ENCODE results near the gene OMG. TPM values are rescaled to one million over a fixed set of nuclear protein-coding genes. Genes with fewer than 3 reads are reported as not detected.
"Not testable (repeated sequence)": the region's sequence is repeated elsewhere in the genome, so short reads cannot be mapped to it uniquely, and the experiment has no call there.

Gene OMG, protein sequence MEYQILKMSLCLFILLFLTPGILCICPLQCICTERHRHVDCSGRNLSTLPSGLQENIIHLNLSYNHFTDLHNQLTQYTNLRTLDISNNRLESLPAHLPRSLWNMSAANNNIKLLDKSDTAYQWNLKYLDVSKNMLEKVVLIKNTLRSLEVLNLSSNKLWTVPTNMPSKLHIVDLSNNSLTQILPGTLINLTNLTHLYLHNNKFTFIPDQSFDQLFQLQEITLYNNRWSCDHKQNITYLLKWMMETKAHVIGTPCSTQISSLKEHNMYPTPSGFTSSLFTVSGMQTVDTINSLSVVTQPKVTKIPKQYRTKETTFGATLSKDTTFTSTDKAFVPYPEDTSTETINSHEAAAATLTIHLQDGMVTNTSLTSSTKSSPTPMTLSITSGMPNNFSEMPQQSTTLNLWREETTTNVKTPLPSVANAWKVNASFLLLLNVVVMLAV
- total RNA-seq (ENCODE audit: unreplicated experiment), result not detected
- long read RNA-seq, result 0 reads

DNA sequence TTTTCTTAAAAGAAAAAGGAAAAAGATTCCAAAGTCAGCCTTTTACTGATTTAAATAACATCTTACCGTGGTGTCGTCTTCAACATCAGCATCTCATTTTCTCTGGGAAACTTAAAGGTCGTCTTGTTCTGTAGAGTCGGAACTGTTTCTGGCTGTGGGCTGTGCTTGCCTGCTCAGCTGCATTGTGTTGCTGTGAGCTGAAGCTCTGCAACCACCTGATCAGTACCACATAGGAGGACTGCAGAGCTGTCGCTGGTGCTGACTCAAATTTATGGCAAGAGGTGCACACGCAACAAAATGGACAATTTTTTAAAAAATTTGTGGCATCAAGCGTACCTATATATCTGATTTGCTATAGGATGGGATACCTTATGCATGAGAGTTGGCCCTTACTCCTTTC is at the start of gene OMG:
Gene OMG (minus strand): TSS at position 150 of the 400 bp plus-strand sequence. CDS start 908 bp downstream, outside the sequence.
- H3K9me3 Mint-ChIP-seq (ENCODE audit: unreplicated experiment), result peaks cover 1% of the 10 kb centered on the region
- no peaks in the 10 kb centered on the region for H3K27me3 Mint-ChIP-seq (ENCODE audit: unreplicated experiment)
- H3K27ac Mint-ChIP-seq (ENCODE audit: unreplicated experiment), result no peak within 1 kb of the TSS
- peaks cover 6% of the 10 kb centered on the region for H3K4me1 Mint-ChIP-seq (ENCODE audit: low read depth, unreplicated experiment)
- H3K36me3 Mint-ChIP-seq (ENCODE audit: unreplicated experiment), result no peaks in the 10 kb centered on the region
- no peak for DNase-seq
- TF ChIP-seq, protein P1, sequence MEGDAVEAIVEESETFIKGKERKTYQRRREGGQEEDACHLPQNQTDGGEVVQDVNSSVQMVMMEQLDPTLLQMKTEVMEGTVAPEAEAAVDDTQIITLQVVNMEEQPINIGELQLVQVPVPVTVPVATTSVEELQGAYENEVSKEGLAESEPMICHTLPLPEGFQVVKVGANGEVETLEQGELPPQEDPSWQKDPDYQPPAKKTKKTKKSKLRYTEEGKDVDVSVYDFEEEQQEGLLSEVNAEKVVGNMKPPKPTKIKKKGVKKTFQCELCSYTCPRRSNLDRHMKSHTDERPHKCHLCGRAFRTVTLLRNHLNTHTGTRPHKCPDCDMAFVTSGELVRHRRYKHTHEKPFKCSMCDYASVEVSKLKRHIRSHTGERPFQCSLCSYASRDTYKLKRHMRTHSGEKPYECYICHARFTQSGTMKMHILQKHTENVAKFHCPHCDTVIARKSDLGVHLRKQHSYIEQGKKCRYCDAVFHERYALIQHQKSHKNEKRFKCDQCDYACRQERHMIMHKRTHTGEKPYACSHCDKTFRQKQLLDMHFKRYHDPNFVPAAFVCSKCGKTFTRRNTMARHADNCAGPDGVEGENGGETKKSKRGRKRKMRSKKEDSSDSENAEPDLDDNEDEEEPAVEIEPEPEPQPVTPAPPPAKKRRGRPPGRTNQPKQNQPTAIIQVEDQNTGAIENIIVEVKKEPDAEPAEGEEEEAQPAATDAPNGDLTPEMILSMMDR (IDR thresholded peaks at IDR 0.05; ENCODE audit: partially characterized antibody, unreplicated experiment), result no peak
- H3K4me3 Mint-ChIP-seq (ENCODE audit: unreplicated experiment), result no peak within 1 kb of the TSS

DNA sequence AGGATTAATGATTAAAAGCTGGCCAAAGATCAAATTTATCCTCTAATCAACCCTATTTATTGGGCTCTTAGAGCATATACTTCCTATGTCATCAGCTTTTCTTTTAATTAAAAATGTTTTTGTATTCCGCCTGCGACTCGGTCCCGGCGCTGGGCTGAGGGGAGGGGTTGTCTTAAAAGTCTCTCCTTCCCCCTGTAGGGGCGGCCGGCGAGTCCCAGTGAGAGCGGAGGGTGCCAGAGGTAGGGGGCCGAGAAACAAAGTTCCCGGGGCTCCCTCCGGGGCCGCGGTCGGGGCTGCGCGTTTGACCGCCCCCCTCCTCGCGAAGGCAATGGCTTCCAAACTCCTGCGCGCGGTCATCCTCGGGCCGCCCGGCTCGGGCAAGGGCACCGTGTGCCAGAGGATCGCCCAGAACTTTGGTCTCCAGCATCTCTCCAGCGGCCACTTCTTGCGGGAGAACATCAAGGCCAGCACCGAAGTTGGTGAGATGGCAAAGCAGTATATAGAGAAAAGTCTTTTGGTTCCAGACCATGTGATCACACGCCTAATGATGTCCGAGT is 48.2 kb upstream of the OMG start:
- H3K36me3 Mint-ChIP-seq (ENCODE audit: unreplicated experiment); H3K27ac Mint-ChIP-seq (ENCODE audit: unreplicated experiment); H3K9me3 Mint-ChIP-seq (ENCODE audit: unreplicated experiment): not testable (repeated sequence)

DNA sequence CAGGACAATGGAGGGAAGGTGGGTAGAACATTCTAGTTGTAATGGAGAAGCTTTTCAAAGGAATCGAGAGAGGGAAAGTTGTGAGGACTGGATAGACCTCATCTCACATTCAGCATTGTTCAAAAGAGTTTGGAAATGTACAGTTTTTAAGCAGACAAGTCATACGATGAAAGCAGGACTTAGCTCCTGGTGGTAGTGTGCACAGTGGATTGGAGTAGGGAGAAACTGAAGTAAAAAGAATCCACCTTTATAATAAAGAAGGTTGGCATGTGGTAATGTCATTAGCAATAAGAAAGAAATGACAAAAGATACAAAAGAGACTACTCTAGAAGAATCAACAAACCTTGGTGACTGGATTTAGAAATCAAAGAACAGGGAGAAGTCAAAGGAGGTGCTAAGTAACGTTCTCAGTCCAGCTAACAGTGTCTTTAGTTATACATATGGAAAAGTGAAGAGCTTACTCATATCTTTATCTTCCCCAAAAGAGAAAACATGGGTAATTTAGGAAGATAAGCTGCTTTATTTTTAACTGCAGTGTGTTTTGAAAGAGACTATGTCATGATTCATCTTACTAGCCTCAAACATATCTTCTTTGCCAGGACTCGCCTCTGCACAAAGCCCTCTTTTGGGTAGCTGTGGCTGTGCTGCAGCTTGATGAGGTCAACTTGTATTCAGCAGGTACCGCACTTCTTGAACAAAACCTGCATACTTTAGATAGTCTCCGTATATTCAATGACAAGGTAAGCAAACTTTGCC is 43.0 kb upstream of the OMG start:
- no peak for DNase-seq
- H3K9me3 Mint-ChIP-seq (ENCODE audit: unreplicated experiment), result no peaks in the 10 kb centered on the region
- H3K27ac Mint-ChIP-seq (ENCODE audit: unreplicated experiment), result no peak overlapping the region
- no peaks in the 10 kb centered on the region for H3K4me1 Mint-ChIP-seq (ENCODE audit: low read depth, unreplicated experiment)
- H3K4me3 Mint-ChIP-seq (ENCODE audit: unreplicated experiment), result no peak overlapping the region
- TF ChIP-seq, protein P1 (IDR thresholded peaks at IDR 0.05; ENCODE audit: partially characterized antibody, unreplicated experiment), result no peak
- H3K27me3 Mint-ChIP-seq (ENCODE audit: unreplicated experiment), result peaks cover 3% of the 10 kb centered on the region
- H3K36me3 Mint-ChIP-seq (ENCODE audit: unreplicated experiment), result peaks cover 4% of the 10 kb centered on the region

More for the DNA sequence above, 48.2 kb upstream of the OMG start:
- H3K27me3 Mint-ChIP-seq (ENCODE audit: unreplicated experiment); DNase-seq; H3K4me3 Mint-ChIP-seq (ENCODE audit: unreplicated experiment); H3K4me1 Mint-ChIP-seq (ENCODE audit: low read depth, unreplicated experiment): not testable (repeated sequence)

DNA sequence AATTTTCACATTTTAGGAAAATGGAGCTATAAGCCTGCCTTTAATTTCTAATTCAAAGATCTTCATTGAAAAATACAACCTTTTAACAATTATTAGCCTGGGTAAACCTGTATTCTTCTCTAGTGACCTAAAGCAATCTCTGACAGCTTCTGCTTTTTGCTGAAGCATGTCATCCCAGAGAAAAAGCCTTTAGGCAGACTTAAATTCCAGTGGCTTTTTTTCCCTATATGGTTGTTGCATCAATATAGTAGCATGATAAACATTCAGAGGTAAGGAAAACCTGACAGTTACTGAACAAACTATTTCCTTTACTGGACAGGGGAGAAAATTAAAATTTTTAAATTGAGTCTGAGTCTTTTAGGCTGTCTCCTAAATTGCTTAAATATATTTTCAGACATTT is 32.2 kb upstream of the OMG start:
- H3K9me3 Mint-ChIP-seq (ENCODE audit: unreplicated experiment), result no peaks in the 10 kb centered on the region
- TF ChIP-seq, protein P1 (IDR thresholded peaks at IDR 0.05; ENCODE audit: partially characterized antibody, unreplicated experiment), result no peak
- no peak overlapping the region for H3K27ac Mint-ChIP-seq (ENCODE audit: unreplicated experiment)
- no peaks in the 10 kb centered on the region for H3K4me1 Mint-ChIP-seq (ENCODE audit: low read depth, unreplicated experiment)
- H3K4me3 Mint-ChIP-seq (ENCODE audit: unreplicated experiment), result no peak overlapping the region
- H3K27me3 Mint-ChIP-seq (ENCODE audit: unreplicated experiment), result peaks cover 1% of the 10 kb centered on the region
- no peak for DNase-seq
- peaks cover 5% of the 10 kb centered on the region for H3K36me3 Mint-ChIP-seq (ENCODE audit: unreplicated experiment)

DNA sequence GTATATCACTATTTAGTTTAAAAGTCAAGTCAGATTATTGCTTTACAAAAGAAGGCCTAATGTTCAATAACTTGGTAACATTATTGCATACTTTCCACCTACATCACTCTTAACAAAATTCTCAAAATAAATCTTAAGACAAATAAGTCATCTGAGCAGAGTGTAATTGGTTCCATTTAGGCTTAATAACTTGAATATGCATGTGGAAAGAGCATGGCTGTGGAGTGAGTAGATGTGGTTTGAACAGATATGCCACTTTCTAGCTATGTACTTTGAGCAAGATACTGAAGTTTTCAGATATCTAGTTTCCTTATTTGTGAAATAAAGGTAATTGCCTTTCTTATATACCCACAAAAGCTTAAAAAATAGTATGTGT is 31.1 kb upstream of the OMG start:
- H3K9me3 Mint-ChIP-seq (ENCODE audit: unreplicated experiment), result no peaks in the 10 kb centered on the region
- H3K27me3 Mint-ChIP-seq (ENCODE audit: unreplicated experiment), result peaks cover 1% of the 10 kb centered on the region
- no peak for DNase-seq
- no peaks in the 10 kb centered on the region for H3K4me1 Mint-ChIP-seq (ENCODE audit: low read depth, unreplicated experiment)
- no peak overlapping the region for H3K4me3 Mint-ChIP-seq (ENCODE audit: unreplicated experiment)
- no peak overlapping the region for H3K27ac Mint-ChIP-seq (ENCODE audit: unreplicated experiment)
- TF ChIP-seq, protein P1 (IDR thresholded peaks at IDR 0.05; ENCODE audit: partially characterized antibody, unreplicated experiment), result no peak
- peaks cover 5% of the 10 kb centered on the region for H3K36me3 Mint-ChIP-seq (ENCODE audit: unreplicated experiment)
